ENCODE results near the gene SHLD1.

SHLD1 gene

GRCh38 chr20:5890773-5891441 is 140.7 kb downstream of the SHLD1 start:
- DNase-seq (ENCODE audit: low read depth in 3 of 3): no peak

GRCh38 chr20:5893052-5893451 is 142.9 kb downstream of the SHLD1 start:
- no peak for DNase-seq (ENCODE audit: low read depth in 3 of 3)

GRCh38 chr20:5893621-5894020 is 143.4 kb downstream of the SHLD1 start:
- no peak for DNase-seq (ENCODE audit: low read depth in 3 of 3)

GRCh38 chr20:5895626-5896025 is 145.4 kb downstream of the SHLD1 start:
- no peak for DNase-seq (ENCODE audit: low read depth in 3 of 3)

GRCh38 chr20:5899444-5899843 is 149.2 kb downstream of the SHLD1 start:
- DNase-seq (ENCODE audit: low read depth in 3 of 3): no peak

GRCh38 chr20:5900908-5901307 is 150.7 kb downstream of the SHLD1 start:
- no peak for DNase-seq (ENCODE audit: low read depth in 3 of 3)

GRCh38 chr20:5908981-5909380 is 158.8 kb downstream of the SHLD1 start:
- DNase-seq (ENCODE audit: low read depth in 3 of 3): no peak

- DNase-seq (ENCODE audit: low read depth in 3 of 3): no peak
Observed at GRCh38 chr20:5910186-5910585, 160.0 kb downstream of the SHLD1 start.

GRCh38 chr20:5913166-5913565 is 163.0 kb downstream of the SHLD1 start:
- DNase-seq (ENCODE audit: low read depth in 3 of 3): no peak
